Measurements from ENCODE around the gene CTNNA3.
A peak's percentile ranks its signal among the peaks of the same experiment; 100 is the strongest.

CTNNA3 gene

DNA sequence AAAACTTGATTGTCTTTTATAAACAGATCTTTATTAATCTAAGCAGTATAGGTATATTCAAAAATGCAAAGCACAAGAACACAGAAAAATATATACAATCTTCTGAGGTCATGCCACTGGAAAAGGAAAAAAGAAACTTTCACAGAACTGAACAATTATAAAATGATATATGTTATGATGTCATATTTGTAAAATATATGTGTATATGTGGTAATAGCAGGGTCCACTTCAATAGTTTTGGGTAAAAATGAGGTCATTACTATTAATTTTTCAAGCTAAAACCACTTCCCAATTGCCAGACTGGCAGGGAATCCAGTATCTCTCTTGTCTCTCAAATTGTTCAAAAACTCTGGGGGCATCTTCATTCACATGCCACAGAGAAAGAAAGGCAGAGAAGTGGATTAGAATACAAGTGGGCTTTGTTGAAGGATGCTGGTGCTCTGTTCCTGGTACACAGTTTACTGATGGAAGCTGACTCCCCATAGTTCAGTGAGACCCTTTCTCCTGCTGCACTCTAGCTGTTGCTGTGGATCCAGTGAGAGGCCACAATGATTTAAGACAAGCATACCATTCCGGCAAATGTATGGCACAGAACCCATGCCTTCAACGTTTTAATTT lies 19.7 kb downstream of the CTNNA3 start:
- no peak for DNase-seq
- no peaks in the 10 kb centered on the region for H3K4me1 Mint-ChIP-seq
- no peak for ATAC-seq
- H3K4me3 Mint-ChIP-seq, result no peak overlapping the region
- no peaks in the 10 kb centered on the region for H3K9me3 Mint-ChIP-seq
- no peak overlapping the region for H3K27ac Mint-ChIP-seq
- H3K27me3 Mint-ChIP-seq, result peaks cover 27% of the 10 kb centered on the region

DNA sequence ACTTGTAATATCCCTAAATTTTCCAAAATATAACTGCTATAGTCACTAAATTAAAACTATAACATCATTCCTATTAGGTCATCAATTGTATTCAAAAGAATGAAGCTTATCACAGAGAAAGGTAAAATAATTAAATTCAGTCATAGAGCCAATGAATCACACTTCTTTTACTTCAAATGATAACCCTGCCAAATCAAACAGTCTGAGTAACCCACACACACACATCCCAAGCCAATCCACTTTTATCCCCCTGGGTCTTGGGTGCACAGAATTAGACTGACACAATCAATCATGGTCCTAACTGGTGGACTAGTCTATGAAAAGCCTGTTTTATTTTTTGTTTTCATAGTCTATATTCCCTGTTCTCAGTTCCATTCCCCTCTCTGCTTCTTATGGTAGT lies 25.6 kb downstream of the CTNNA3 start:
- ATAC-seq (no peak), DNase-seq (no peak)
- no peaks in the 10 kb centered on the region for H3K27me3 Mint-ChIP-seq

DNA sequence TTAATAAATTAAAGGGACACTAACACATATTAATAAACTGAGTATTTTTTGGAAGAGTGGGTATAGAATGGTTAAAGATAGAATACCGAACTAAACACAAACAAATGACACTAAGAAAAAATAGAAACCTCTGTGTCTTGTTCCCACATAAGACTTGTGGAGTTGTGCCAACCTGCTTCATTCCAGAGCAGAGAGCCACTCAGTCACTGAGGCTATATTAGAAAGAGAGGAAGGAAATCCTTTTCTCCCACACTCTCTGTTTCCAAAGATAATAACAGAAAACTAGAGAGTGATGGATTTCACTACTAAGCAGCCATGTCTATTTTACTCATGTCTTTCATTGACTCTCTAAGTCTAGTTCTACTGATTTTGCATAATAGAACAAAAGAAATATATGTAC lies 26.0 kb downstream of the CTNNA3 start:
- Mint-ChIP-seq H3K4me1 (no peaks in the 10 kb centered on the region), H3K27ac (no peak overlapping the region), H3K4me3 (no peak overlapping the region), H3K27me3 (no peaks in the 10 kb centered on the region), H3K9me3 (no peaks in the 10 kb centered on the region)
- DNase-seq (no peak), ATAC-seq (no peak)

More for the DNA sequence above, 25.6 kb downstream of the CTNNA3 start:
- Mint-ChIP-seq H3K4me1 (no peaks in the 10 kb centered on the region), H3K9me3 (no peaks in the 10 kb centered on the region), H3K27ac (peak overlapping the region in 1 of 2 donors; percentile 42), H3K4me3 (no peak overlapping the region)

DNA sequence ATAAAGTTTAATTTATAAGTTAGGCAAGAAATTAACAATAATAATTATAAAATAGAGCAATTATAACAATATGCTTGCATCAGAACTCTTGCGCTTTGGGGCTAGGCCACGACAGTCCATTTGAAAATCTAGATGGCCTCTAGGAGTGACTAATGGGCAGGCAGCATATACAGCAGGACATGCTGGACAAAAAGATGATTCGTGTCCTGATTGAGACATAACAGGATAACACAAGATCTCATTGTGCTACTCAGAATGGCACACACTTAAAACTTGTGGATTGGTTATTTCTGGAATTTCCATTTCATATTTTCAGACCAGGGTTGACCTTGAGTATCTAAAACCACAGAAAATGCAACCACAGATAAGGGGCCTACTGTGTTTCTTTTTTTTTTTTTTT lies 27.5 kb downstream of the CTNNA3 start:
- H3K27me3 Mint-ChIP-seq, result no peaks in the 10 kb centered on the region
- H3K27ac Mint-ChIP-seq, result no peak overlapping the region
- no peaks in the 10 kb centered on the region for H3K4me1 Mint-ChIP-seq
- ATAC-seq (no peak), DNase-seq (no peak)
- H3K9me3 Mint-ChIP-seq, result no peaks in the 10 kb centered on the region
- no peak overlapping the region for H3K4me3 Mint-ChIP-seq

DNA sequence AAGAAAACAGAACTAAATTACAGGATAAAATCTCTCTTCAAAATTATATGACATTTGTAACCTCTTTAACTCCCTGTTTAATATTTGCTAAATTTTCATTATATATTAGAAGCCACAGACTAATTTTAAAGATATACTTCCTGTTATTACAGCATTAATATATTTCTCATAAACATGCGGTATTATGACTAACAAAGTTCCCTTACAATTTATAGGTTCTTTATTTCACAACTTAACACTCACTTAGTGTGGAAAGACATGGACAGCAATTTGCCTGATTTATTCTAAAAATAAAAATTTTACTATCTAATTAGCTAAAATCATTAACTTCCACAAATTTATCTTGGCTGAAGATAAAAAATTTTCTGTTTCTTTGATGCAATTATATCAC lies 29.0 kb downstream of the CTNNA3 start:
- Mint-ChIP-seq H3K27ac (no peak overlapping the region), H3K4me3 (no peak overlapping the region), H3K9me3 (no peaks in the 10 kb centered on the region), H3K4me1 (no peaks in the 10 kb centered on the region), H3K27me3 (no peaks in the 10 kb centered on the region)
- ATAC-seq, result no peak
- no peak for DNase-seq

DNA sequence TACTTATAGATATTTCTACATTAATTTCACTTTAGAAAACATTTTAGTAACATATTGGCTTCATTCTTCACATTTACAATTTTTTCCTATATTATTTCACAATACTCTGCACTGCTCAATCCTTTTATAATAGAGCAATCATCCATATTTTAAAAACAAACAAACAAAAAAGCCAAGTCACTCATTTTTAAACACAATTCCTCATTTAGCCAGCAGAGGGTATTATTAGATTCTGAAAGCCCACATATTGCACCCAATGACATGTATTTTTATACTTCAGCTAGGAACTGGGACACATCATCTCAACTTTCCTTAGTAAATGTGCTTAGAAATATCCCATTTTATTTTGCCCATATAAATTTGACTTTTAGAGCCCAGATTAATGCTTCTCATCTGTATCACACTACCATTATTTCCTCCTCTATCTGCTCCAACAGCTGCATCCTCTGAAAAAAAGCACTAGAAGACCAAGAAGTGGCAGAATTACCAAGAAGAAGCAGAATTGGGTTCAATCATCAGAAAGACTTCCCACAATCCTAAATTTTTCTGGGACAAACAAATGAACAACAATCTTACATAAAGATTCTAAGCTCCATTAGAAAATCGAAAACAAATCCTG lies 29.5 kb downstream of the CTNNA3 start:
- Mint-ChIP-seq H3K27me3 (no peaks in the 10 kb centered on the region), H3K4me1 (no peaks in the 10 kb centered on the region), H3K4me3 (no peak overlapping the region), H3K27ac (no peak overlapping the region), H3K9me3 (no peaks in the 10 kb centered on the region)
- no peak for ATAC-seq
- no peak for DNase-seq

DNA sequence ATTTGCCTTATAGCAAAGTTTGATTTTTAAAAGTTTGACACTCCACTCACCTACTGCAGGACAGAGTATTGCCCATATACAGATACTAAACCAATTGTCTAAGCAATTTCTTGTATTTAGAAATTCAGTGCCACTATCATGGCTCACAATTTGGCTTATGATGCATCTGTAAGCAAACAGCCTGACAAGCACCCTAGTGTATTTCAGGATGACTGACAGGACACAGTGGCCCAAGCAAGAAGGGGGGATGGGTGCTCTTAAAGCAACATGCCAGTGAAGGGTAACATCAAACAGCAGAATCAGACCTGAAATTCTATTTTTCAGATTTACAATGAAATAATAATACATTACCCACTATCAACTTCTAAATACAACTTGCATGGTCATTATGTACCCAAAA lies 30.5 kb downstream of the CTNNA3 start:
- no peaks in the 10 kb centered on the region for H3K9me3 Mint-ChIP-seq
- H3K4me3 Mint-ChIP-seq, result no peak overlapping the region
- H3K4me1 Mint-ChIP-seq, result no peaks in the 10 kb centered on the region
- no peak overlapping the region for H3K27ac Mint-ChIP-seq
- DNase-seq (no peak), ATAC-seq (no peak)
- peaks cover under 1% of the 10 kb centered on the region for H3K27me3 Mint-ChIP-seq

DNA sequence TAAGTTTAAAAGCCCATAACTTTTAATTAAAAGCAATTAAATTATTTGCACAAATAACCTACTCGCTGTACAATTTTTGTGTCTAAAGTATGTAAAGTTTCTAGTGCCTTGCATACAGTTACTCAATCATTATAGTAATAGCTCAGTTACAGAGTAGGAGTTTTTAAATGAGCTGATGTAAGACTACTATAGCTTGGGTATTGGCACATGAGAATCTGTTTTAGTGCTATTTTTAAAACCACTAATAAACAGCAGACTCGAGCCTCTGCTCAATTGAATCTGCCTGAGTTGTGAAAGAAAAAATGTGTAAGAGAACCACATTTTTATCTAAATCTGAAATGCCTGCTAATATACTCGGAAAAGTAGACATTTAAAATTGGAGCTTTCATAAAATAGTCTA lies 31.1 kb downstream of the CTNNA3 start:
- DNase-seq, result no peak
- Mint-ChIP-seq H3K27me3 (peaks cover 6% of the 10 kb centered on the region), H3K27ac (no peak overlapping the region), H3K4me3 (no peak overlapping the region), H3K4me1 (no peaks in the 10 kb centered on the region), H3K9me3 (no peaks in the 10 kb centered on the region)
- no peak for ATAC-seq

DNA sequence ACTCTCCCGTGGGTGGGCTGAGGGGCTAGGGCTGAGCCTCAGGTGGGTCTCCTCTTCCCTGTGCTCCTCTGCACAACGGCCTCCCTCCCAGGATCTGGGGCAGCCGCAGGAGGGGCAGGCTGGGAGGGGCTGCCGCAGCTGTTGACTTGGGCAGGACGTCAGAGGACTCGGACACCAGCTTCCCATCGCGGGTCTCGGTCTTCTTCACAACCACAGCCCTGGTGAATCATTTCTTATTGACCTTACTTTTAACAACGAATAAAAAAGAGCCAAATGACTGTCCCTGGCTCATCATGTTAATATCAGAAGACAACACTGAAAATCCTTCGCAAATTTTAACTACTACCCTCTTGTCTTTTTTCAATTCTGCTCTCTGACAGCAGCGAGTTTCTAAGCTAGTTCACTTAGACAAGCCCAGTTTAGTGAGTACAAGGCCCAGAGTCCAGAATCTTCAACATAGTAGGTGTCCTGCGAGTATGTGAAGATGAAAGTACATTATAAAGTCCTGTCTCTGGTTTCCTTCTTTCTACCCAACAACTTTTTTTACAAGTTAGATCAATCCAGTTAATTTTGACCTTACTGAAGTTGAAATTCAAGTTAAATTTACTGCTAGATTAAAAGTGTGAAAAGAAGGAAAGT lies 32.4 kb downstream of the CTNNA3 start:
- H3K9me3 Mint-ChIP-seq, result no peaks in the 10 kb centered on the region
- H3K4me3 Mint-ChIP-seq, result no peak overlapping the region
- H3K4me1 Mint-ChIP-seq, result no peaks in the 10 kb centered on the region
- ATAC-seq, result no peak
- peak overlapping the region in 1 of 2 donors; percentile 58 for H3K27ac Mint-ChIP-seq
- peaks cover 7% of the 10 kb centered on the region for H3K27me3 Mint-ChIP-seq
- no peak for DNase-seq

DNA sequence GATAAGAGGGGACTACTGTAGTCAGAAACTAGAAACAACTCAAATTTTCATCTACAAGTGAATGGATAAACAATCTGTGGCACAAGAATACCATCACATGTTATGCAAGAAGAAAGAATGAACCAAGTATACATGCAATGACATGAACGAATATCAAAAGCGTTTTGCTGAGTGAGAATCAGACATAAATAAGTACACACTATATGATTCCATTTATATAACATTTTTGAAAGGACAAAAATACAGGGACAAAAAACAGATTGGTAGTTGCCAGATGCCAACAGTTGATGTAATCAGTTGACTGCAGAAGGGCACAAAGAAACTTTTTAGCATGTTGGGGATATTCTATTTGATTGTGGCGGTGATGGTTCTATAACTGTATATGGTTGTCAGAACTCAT lies 33.6 kb downstream of the CTNNA3 start:
- Mint-ChIP-seq H3K4me1 (no peaks in the 10 kb centered on the region), H3K9me3 (no peaks in the 10 kb centered on the region), H3K27ac (no peak overlapping the region), H3K4me3 (no peak overlapping the region), H3K27me3 (peaks cover 7% of the 10 kb centered on the region)
- no peak for DNase-seq
- no peak for ATAC-seq

DNA sequence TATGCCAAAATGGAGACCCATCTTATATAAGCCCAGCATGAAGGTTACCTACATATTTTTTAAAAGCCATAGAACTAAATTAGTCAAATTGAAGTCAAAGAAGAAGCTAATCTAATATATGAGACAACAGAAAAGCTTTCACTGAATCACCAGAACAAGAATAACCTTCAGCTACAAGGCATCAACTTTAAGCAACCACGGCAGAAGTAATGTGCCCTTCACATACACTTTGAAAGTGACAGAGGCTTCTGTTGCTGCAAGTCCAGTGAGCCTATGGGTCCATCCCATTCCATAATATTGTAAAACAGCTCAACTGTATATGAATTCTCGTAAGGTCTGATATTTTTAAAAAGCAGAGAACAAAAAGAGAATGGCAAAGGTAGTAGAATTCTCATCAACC lies 36.5 kb downstream of the CTNNA3 start:
- Mint-ChIP-seq H3K9me3 (no peaks in the 10 kb centered on the region), H3K27ac (no peak overlapping the region), H3K4me3 (no peak overlapping the region), H3K27me3 (peaks cover 19% of the 10 kb centered on the region), H3K4me1 (no peaks in the 10 kb centered on the region)
- ATAC-seq, result no peak
- no peak for DNase-seq

DNA sequence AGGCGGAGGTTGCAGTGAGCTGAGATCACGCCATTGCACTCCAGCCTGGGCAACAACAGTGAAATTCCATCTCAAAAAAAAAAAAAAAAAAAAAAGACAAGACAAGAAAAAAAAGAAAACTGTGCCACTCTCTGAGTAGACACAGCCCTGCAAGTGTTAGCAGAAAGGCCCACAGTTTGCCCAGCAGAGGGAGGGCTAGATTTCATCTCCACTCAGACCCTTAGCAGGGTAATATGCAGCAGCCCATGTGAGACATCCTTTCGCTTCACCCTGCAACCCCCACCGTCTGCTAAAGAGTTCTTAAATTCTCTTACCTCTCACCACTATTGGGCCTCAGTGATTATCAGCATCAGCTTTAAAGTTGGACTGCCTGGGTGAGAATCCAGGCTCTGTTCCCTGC lies 38.2 kb downstream of the CTNNA3 start:
- DNase-seq, result no peak
- no peak overlapping the region for H3K4me3 Mint-ChIP-seq
- H3K27ac Mint-ChIP-seq, result no peak overlapping the region
- H3K27me3 Mint-ChIP-seq, result peaks cover 19% of the 10 kb centered on the region
- H3K9me3 Mint-ChIP-seq, result no peaks in the 10 kb centered on the region
- no peaks in the 10 kb centered on the region for H3K4me1 Mint-ChIP-seq
- ATAC-seq, result no peak

DNA sequence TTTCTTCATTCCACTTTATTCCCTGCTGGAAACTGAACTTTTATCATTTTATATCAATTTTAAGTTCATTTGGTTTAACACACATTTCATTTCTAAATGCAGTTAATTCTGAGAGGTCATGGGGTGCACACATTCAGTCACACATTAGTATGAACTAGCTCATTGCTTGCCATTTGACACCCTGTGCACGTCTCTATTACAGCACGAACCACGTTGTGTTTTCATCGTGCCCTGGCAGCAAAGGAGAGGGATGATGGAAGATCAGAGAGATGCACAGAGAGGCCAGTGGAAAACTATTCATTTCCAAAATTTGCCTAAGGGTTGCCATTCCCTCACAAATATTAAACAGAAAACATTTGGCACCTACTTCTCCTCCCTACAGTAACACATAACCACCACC lies 45.4 kb downstream of the CTNNA3 start:
- H3K4me1 Mint-ChIP-seq, result no peaks in the 10 kb centered on the region
- H3K27ac Mint-ChIP-seq, result no peak overlapping the region
- ATAC-seq, result no peak
- H3K9me3 Mint-ChIP-seq, result no peaks in the 10 kb centered on the region
- no peak overlapping the region for H3K4me3 Mint-ChIP-seq
- H3K27me3 Mint-ChIP-seq, result peaks cover 7% of the 10 kb centered on the region
- no peak for DNase-seq

DNA sequence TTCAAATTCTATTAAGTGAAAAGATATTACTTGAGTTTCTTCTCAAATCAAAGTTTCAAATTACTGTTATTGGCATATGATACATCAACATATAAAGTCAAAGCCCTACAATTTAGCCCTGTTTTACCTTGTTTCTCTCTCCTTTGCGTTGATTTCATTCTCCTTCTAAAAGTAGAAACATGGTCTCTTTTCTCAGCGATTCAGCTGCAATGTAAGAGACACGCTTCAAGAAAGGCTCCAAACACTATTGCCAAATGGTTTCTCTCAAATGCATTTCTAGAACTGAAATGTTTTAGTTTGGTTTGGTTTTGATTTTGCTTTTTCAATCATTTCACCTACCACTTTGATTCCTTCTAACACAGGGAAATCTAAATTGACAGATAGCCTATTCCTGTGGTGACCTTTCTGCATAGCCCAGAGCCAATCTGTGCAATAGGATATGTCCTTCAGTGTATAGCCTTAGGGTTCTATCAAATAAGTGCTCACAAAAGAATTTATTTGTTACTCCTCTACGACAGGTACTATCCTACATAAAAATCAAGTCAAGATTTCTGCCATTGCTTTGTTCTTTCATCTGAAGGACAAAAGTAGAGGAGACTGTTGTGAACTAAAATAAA lies 47.3 kb downstream of the CTNNA3 start:
- peaks cover 7% of the 10 kb centered on the region for H3K27me3 Mint-ChIP-seq
- DNase-seq, result no peak
- no peak overlapping the region for H3K27ac Mint-ChIP-seq
- H3K4me3 Mint-ChIP-seq, result no peak overlapping the region
- no peak for ATAC-seq
- H3K9me3 Mint-ChIP-seq, result no peaks in the 10 kb centered on the region
- H3K4me1 Mint-ChIP-seq, result no peaks in the 10 kb centered on the region

DNA sequence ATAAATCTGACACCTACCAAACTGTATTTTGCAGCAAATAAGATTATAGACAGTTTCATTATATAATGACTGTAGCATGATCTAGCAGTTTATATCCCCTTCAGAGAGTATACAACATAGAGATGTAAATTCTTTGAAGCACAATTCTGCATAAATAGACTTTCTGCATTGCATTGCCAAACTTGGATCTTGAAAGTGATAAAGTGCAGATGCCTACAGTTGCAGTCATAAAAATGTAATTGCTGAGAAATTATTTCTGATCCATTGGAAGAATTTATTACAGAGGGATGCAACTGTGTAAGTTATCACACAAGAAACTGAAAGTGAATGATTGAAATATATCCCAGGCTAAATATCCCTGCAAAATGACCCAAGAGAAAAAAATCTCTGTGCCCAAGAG lies 65.1 kb downstream of the CTNNA3 start:
- Mint-ChIP-seq H3K27me3 (no peaks in the 10 kb centered on the region), H3K27ac (peak overlapping the region in 1 of 2 donors; percentile 60), H3K4me1 (no peaks in the 10 kb centered on the region), H3K9me3 (peaks cover 19 to 21% of the 10 kb centered on the region in 2 donors), H3K4me3 (no peak overlapping the region)
- DNase-seq (no peak), ATAC-seq (no peak)

DNA sequence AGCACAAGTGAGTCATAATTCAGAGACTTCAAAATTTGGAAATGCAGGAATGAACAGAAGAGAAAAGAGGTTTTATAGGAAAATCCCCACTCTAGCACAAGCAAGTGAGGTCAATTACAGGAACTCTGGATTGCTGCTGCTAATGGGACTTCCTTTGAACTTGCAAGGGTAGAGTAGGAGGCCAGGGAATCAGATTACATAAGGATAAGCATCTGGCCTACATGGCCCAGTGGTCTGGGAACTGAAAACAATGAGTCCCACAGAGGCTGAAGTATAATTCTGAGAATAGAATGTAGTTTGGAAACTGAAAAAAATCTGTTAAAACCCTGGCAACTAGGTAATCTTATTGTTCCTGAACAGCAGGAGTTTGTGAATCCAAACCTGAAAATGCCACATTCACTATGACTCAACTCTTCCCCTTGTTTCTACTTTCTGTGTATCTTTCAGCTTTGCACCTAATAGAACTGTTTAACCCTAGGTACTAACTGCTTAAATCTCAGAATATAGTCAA lies 66.5 kb downstream of the CTNNA3 start:
- Mint-ChIP-seq H3K27me3 (no peaks in the 10 kb centered on the region), H3K4me1 (no peaks in the 10 kb centered on the region), H3K4me3 (no peak overlapping the region), H3K9me3 (peaks cover 7 to 8% of the 10 kb centered on the region in 2 donors), H3K27ac (no peak overlapping the region)
- DNase-seq (no peak), ATAC-seq (no peak)

Data from stimulated activated naive CD8-positive, alpha-beta T cell treated with anti-CD3 and anti-CD28 coated beads, Interleukin-15, amount 100 ng/mL, for 72 hours (primary cell).